Measurements from ENCODE around the gene CLASRP. TPM values are rescaled to one million over a fixed set of nuclear protein-coding genes. Genes with fewer than 3 reads are reported as not detected.
A peak's percentile ranks its signal among the peaks of the same experiment; 100 is the strongest.

The CLASRP gene
- polyA plus RNA-seq, 3 donors = 2.2 to 152 (median 4.1) TPM

GRCh38 chr19:45003485-45003884 lies 35.4 kb upstream of the CLASRP start:
- Mint-ChIP-seq H3K36me3 (peaks cover 29 to 57% of the 10 kb centered on the region in 2 donors), H3K27me3 (ENCODE audit: low read depth in 3 of 3) (peaks cover 0 to 5% (median 1%) of the 10 kb centered on the region in 3 donors), H3K9me3 (no peaks in the 10 kb centered on the region), H3K27ac (peak overlapping the region in 1 of 7 donors; percentile 63), H3K4me3 (no peak overlapping the region), H3K4me1 (peaks cover 22% of the 10 kb centered on the region)
- no peak overlapping the region for H3K9ac ChIP-seq (ENCODE audit: insufficient read depth, low read length, poor library complexity, severe bottlenecking)
- no peaks in the 10 kb centered on the region for H3K27me3 ChIP-seq (ENCODE audit: control insufficient read depth in 2 of 2, insufficient read depth in 2 of 2, low read length in 2 of 2)
- intact Hi-C loops (cut with micrococcal nuclease) = loop anchor here (2.0 to 5.0 kb wide), 2 partner anchors 35 to 39 kb away; partner anchors contain the start of gene CLASRP (in 1 of the 2)
- H3K4me2 ChIP-seq (replicated peaks; ENCODE audit: extremely low read depth, low read length, poor library complexity, severe bottlenecking) = no peak overlapping the region
- H3K27ac ChIP-seq (ENCODE audit: low read depth in 1 of 2, low read length in 2 of 2) = no peak overlapping the region
- no peak for DNase-seq
- no peak overlapping the region for H2AFZ ChIP-seq (ENCODE audit: insufficient read depth, low read depth, low read length, poor library complexity, severe bottlenecking)
- peaks cover 52% of the 10 kb centered on the region for H4K20me1 ChIP-seq (ENCODE audit: insufficient read depth, low read length)
- TF ChIP-seq CTCF (IDR thresholded peaks at IDR 0.05) = no peak
- 100% methylated on average over 1 of the region's 4 CpGs for WGBS (ENCODE audit: insufficient coverage)
- no peak overlapping the region for H3K4me3 ChIP-seq (replicated peaks in 1 of 3; ENCODE audit: low read depth in 2 of 3, low read length in 3 of 3)
- peaks cover 14 to 20% of the 10 kb centered on the region in 2 donors for H3K4me1 ChIP-seq (ENCODE audit: control insufficient read depth in 1 of 2, insufficient read depth in 2 of 2, low read length in 2 of 2)
- no peaks in the 10 kb centered on the region for H3K9me3 ChIP-seq (replicated peaks in 1 of 2; ENCODE audit: control insufficient read depth in 1 of 2, insufficient read depth in 1 of 2, low read length in 2 of 2)
- H3K79me2 ChIP-seq (ENCODE audit: insufficient read depth, low read length) = peaks cover 8% of the 10 kb centered on the region
- peaks cover 16 to 45% of the 10 kb centered on the region in 2 donors for H3K36me3 ChIP-seq (replicated peaks in 1 of 2; ENCODE audit: control insufficient read depth in 1 of 2, insufficient read depth in 2 of 2, low read length in 2 of 2)

GRCh38 chr19:45005787-45006186 lies 33.1 kb upstream of the CLASRP start:
- Mint-ChIP-seq H3K4me1 (peaks cover 22% of the 10 kb centered on the region), H3K4me3 (no peak overlapping the region), H3K36me3 (peaks cover 38 to 67% of the 10 kb centered on the region in 2 donors), H3K27me3 (ENCODE audit: low read depth in 3 of 3) (no peaks in the 10 kb centered on the region), H3K9me3 (no peaks in the 10 kb centered on the region), H3K27ac (peak overlapping the region in 2 of 7 donors; percentile 19 to 61)
- Histone ChIP-seq H4K20me1 (ENCODE audit: insufficient read depth, low read length) (peaks cover 65% of the 10 kb centered on the region), H3K4me1 (ENCODE audit: control insufficient read depth in 1 of 2, insufficient read depth in 2 of 2, low read length in 2 of 2) (peaks cover 12 to 18% of the 10 kb centered on the region in 2 donors), H3K36me3 (replicated peaks in 1 of 2; ENCODE audit: control insufficient read depth in 1 of 2, insufficient read depth in 2 of 2, low read length in 2 of 2) (peaks cover 18 to 59% of the 10 kb centered on the region in 2 donors), H3K4me3 (replicated peaks in 1 of 3; ENCODE audit: low read depth in 2 of 3, low read length in 3 of 3) (no peak overlapping the region), H3K27me3 (ENCODE audit: control insufficient read depth in 2 of 2, insufficient read depth in 2 of 2, low read length in 2 of 2) (no peaks in the 10 kb centered on the region), H2AFZ (ENCODE audit: insufficient read depth, low read depth, low read length, poor library complexity, severe bottlenecking) (no peak overlapping the region), H3K79me2 (ENCODE audit: insufficient read depth, low read length) (peaks cover 8% of the 10 kb centered on the region), H3K4me2 (replicated peaks; ENCODE audit: extremely low read depth, low read length, poor library complexity, severe bottlenecking) (no peak overlapping the region), H3K27ac (ENCODE audit: low read depth in 1 of 2, low read length in 2 of 2) (no peak overlapping the region), H3K9ac (ENCODE audit: insufficient read depth, low read length, poor library complexity, severe bottlenecking) (no peak overlapping the region), H3K9me3 (replicated peaks in 1 of 2; ENCODE audit: control insufficient read depth in 1 of 2, insufficient read depth in 1 of 2, low read length in 2 of 2) (no peaks in the 10 kb centered on the region)
- TF ChIP-seq CTCF (IDR thresholded peaks at IDR 0.05) = no peak
- intact Hi-C loops (cut with micrococcal nuclease) = no loop called here
- 100% methylated on average over 5 of the region's 9 CpGs for WGBS (ENCODE audit: insufficient coverage)
- no peak for DNase-seq

Data from CD14-positive monocyte (primary cell).